Upper lobe of left lung (tissue), 6 donors: ENCODE measurements around the gene PDE4D. TPM values are rescaled to one million over a fixed set of nuclear protein-coding genes. Genes with fewer than 3 reads are reported as not detected.
A peak's percentile ranks its signal among the peaks of the same experiment; 100 is the strongest.
"Not testable (repeated sequence)": the region's sequence is repeated elsewhere in the genome, so short reads cannot be mapped to it uniquely, and the experiment has no call there.

Experiments used
- ATAC-seq, 2 donors: fragments of 200-7000 bp; cut with Tn5 transposase; one replicate each; pipeline ENCODE4 v1.9.1; 2022; ENCODE audit warnings: mild to moderate bottlenecking in 2 of 2, moderate library complexity in 2 of 2; ENCODE audit not compliant: low FRiP score in 2 of 2
- DNase-seq, 2 donors: peaks; one replicate each; pipeline ENCODE4 v3.0.0-alpha.2; 2019 to 2020
- H3K27ac ChIP-seq, 4 donors: fragments of 200-600 bp; sonication (generic); one replicate each; pipeline ENCODE4 v1.5.1; 2016 to 2019
- H3K27me3 ChIP-seq, 4 donors: fragments of 200-600 bp; sonication (generic); one replicate each; pipeline ENCODE4 v1.5.1; 2017 to 2019
- H3K36me3 ChIP-seq, 4 donors: fragments of 200-600 bp; sonication (generic); one replicate each; pipeline ENCODE4 v1.5.1; 2016 to 2019
- H3K4me1 ChIP-seq, 4 donors: fragments of 200-600 bp; sonication (generic); one replicate each; pipeline ENCODE4 v1.5.1; 2018 to 2019
- H3K4me3 ChIP-seq, 4 donors: fragments of 200-600 bp; sonication (generic); one replicate each; pipeline ENCODE4 v1.5.1; 2017 to 2019; ENCODE audit warnings: mild to moderate bottlenecking in 2 of 4, moderate library complexity in 1 of 4
- H3K9me3 ChIP-seq, 4 donors: fragments of 200-600 bp; sonication (generic); one replicate each; pipeline ENCODE4 v1.5.1; 2018 to 2019
- CTCF ChIP-seq, 6 experiments: fragments of 450-650 bp in 4 of 6; fragments of 200-600 bp in 2 of 6; sonication (generic) in 2 of 6; IDR thresholded peaks; one replicate each; pipeline ENCODE4 v1.5.1; 2016 to 2019; ENCODE audit warnings: antibody characterized with exemption in 6 of 6
- EP300 ChIP-seq, 4 donors: sonication (generic); formaldehyde crosslinking; IDR thresholded peaks; one replicate each; pipeline ENCODE4 v1.5.1; 2017; ENCODE audit warnings: antibody characterized with exemption in 4 of 4, control low read depth in 2 of 4
- POLR2A ChIP-seq, 4 donors: fragments of 450-650 bp; IDR thresholded peaks; one replicate each; pipeline ENCODE4 v1.5.1; 2016 to 2017; ENCODE audit warnings: antibody characterized with exemption in 4 of 4, mild to moderate bottlenecking in 2 of 4
- POLR2AphosphoS5 ChIP-seq, 2 donors: sonication (generic); formaldehyde crosslinking; IDR thresholded peaks; one replicate each; pipeline ENCODE4 v1.5.1; 2017; ENCODE audit warnings: antibody characterized with exemption in 2 of 2
- WGBS, 2 donors: methylation state at CpG; one replicate each; pipeline ENCODE4 v1.1.5; 2017 to 2018; 5-methylcytosine and 5-hydroxymethylcytosine counted together
- total RNA-seq, 6 donors: library from RNA; depleted of rRNA in 4 of 6; stranded (reverse); fragments of >200 nt in 4 of 6; gene quantifications; one replicate each; pipeline versions ENCODE4 v1.1.0 to v1.2.1, GENCODE V29; 2016 to 2021
- donor health status: DM: no; HTN: no; CAD: no; lungs with moderate emphysema.
- donor health status: DM: no; HTN: yes; CAD: no; lungs with severe emphysema.

Gene PDE4D
- total RNA-seq, 6 donors from 2014 or later = 50.4 to 188 (median 84.0) TPM

- peaks cover 3 to 9% (median 7%) of the 10 kb centered on the region in 4 donors for H3K4me1 ChIP-seq
- TF ChIP-seq CTCF (IDR thresholded peaks at IDR 0.05) = no peak
- no peak for TF ChIP-seq POLR2A (IDR thresholded peaks at IDR 0.05)
- TF ChIP-seq POLR2AphosphoS5 (IDR thresholded peaks at IDR 0.05) = no peak
- TF ChIP-seq EP300 (IDR thresholded peaks at IDR 0.05) = no peak
- H3K27ac ChIP-seq = no peak overlapping the region
- ATAC-seq (no peak), DNase-seq (no peak)
- WGBS, 2 donors = 76 to 83% methylated on average over 4 of the region's 4 CpGs
- H3K9me3 ChIP-seq = no peaks in the 10 kb centered on the region
- H3K4me3 ChIP-seq = no peak overlapping the region
- no peaks in the 10 kb centered on the region for H3K36me3 ChIP-seq
- H3K27me3 ChIP-seq = no peaks in the 10 kb centered on the region
These were observed 227.0 kb downstream of the PDE4D start for GRCh38 chr5:59666440-59667068.

DNA sequence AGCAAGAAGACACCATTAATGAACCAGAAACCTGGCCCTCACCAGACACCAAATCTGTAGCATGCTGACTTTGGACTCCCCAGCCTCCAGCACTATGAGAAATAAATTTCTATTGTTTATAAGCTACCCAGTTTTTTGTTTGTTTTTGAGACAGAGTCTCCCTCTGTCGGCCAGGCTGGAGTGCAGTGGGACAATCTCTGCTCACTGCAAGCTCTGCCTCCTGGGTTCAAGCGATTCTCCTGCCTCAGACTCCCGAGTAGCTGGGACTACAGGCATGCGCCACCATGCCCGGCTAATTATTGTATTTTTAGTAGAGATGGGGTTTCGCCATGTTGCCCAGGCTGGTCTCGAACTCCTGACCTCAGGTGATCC is 227.7 kb downstream of the PDE4D start:
- not testable (repeated sequence) for DNase-seq, ATAC-seq, H3K4me1 ChIP-seq, H3K36me3 ChIP-seq, H3K9me3 ChIP-seq, H3K27me3 ChIP-seq, H3K27ac ChIP-seq, H3K4me3 ChIP-seq
- WGBS, 2 donors = 93 to 95% methylated on average over 7 of the region's 7 CpGs

DNA sequence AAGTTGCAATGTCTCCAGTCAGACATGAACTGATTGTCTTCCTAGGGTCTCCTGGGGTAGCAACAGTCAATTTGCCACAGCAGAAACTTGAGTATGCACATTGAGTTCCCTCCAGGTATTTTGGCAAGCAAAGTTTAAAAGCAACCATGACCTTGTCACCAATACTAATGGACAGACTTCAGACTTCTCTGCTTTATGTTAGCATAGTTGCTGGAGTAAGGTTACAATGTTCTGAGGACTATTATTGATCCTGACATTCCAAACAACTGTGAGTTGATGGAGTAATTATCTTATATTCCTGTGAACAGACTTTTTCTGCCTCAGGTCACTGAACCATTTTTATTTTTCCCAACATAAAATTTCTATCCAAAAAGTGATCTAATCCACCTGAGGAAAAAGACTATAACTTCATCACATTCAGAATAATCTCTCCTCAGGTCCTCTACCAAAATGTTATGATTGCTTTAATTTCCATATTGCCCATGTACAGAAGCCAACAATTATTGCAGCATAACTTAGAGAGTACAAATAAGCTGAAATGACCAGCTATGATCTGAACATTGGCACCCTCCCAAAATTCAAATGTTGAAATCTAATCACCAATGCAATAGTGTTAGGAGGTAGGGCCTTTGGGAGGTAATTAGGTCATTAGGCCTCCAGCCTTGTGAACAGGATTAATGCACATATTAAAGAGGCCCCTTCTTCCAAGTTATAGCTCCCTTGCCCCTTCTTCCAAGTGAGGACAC is 228.3 kb downstream of the PDE4D start:
- H3K27ac ChIP-seq = no peak overlapping the region
- H3K4me1 ChIP-seq = peaks cover 3 to 9% (median 7%) of the 10 kb centered on the region in 4 donors
- H3K9me3 ChIP-seq = no peaks in the 10 kb centered on the region
- no peaks in the 10 kb centered on the region for H3K36me3 ChIP-seq
- no peak for ATAC-seq
- DNase-seq = no peak
- no peaks in the 10 kb centered on the region for H3K27me3 ChIP-seq
- H3K4me3 ChIP-seq = no peak overlapping the region
- TF ChIP-seq EP300 (IDR thresholded peaks at IDR 0.05) = no peak
- no peak for TF ChIP-seq CTCF (IDR thresholded peaks at IDR 0.05)
- TF ChIP-seq POLR2A (IDR thresholded peaks at IDR 0.05) = no peak
- TF ChIP-seq POLR2AphosphoS5 (IDR thresholded peaks at IDR 0.05) = no peak

- H3K4me1 ChIP-seq = peaks cover 3 to 9% (median 7%) of the 10 kb centered on the region in 4 donors
- DNase-seq (no peak), ATAC-seq (no peak)
- H3K9me3 ChIP-seq = no peaks in the 10 kb centered on the region
- H3K4me3 ChIP-seq = peak overlapping the region in 1 of 4 donors; percentile 11
- H3K27me3 ChIP-seq = no peaks in the 10 kb centered on the region
- H3K36me3 ChIP-seq = no peaks in the 10 kb centered on the region
- no peak for TF ChIP-seq EP300 (IDR thresholded peaks at IDR 0.05)
- no peak for TF ChIP-seq POLR2AphosphoS5 (IDR thresholded peaks at IDR 0.05)
- no peak for TF ChIP-seq CTCF (IDR thresholded peaks at IDR 0.05)
- no peak for TF ChIP-seq POLR2A (IDR thresholded peaks at IDR 0.05)
- H3K27ac ChIP-seq = peak overlapping the region in 2 of 4 donors; percentile 1 to 24
- 30 to 34% methylated on average over 4 of the region's 4 CpGs for WGBS, 2 donors
These were observed 231.4 kb downstream of the PDE4D start for GRCh38 chr5:59661954-59662615.

- WGBS, 2 donors = 94% methylated on average over 1 of the region's 1 CpG
- Histone ChIP-seq H3K4me3 (no peak overlapping the region), H3K27ac (no peak overlapping the region), H3K27me3 (no peaks in the 10 kb centered on the region), H3K36me3 (no peaks in the 10 kb centered on the region), H3K4me1 (peaks cover 3 to 9% (median 7%) of the 10 kb centered on the region in 4 donors), H3K9me3 (no peaks in the 10 kb centered on the region)
- no peak for DNase-seq
- TF ChIP-seq POLR2A (IDR thresholded peaks at IDR 0.05) (no peak), POLR2AphosphoS5 (IDR thresholded peaks at IDR 0.05) (no peak)
- ATAC-seq = no peak
These were observed 232.2 kb downstream of the PDE4D start for GRCh38 chr5:59661311-59661710.
